Retina (tissue), 1 donor: ENCODE data around the gene IFT22.
"Not testable (repeated sequence)": the region's sequence is repeated elsewhere in the genome, so short reads cannot be mapped to it uniquely, and the experiment has no call there.

ENCODE experiments used
- DNase-seq: peaks from one replicate; pipeline ENCODE4 v3.0.0-alpha.2; 2016

IFT22 gene

DNA sequence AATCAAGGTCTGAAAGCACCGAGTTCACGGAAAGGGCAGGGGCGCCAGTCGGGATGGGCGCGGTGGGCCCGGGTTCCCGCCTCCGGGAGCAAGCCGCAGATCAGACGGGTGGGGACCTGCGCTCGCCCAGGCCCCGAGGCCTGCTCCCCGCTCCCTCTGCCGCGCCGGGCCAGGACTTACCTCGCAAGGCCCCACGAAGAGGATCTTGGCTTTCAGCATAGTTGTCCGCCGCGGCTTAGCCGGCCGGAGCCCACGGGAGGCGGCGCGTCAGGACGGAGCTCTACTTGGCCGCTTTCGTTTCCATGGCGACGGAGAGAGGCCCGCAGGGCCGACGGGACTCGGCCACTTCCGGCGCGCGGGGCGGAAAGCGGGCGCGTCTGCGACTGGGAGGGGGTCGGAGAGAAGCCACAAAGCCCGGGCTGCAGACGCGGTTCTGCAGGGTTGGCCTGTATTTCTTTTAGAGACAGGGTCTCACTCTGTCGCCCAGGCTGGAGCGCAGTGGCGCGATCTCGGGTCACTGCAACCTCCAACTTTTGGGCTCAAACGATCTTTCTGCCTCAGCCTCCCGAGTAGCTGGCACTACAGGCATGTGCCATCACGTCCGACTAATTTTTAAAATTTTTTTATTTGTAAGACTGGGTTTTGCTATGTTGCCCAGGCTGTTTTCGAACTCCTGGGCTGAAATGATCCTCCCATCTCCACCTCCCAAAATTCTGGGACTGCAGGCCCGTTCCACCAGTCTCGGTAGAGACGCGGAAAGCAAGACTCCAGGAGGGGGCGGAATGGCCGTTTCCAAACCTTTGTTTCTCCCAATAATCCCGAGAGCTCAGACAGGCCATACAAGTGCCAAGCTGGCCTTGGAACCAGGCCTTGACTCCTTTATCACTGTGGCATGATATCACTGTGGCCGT lies at the start of gene IFT22:
Gene IFT22, minus strand, starts transcription at position 322 of the 911 bp plus-strand sequence. Its CDS starts 103 bp downstream, at position 219.
- DNase-seq, result peak; percentile 98

DNA sequence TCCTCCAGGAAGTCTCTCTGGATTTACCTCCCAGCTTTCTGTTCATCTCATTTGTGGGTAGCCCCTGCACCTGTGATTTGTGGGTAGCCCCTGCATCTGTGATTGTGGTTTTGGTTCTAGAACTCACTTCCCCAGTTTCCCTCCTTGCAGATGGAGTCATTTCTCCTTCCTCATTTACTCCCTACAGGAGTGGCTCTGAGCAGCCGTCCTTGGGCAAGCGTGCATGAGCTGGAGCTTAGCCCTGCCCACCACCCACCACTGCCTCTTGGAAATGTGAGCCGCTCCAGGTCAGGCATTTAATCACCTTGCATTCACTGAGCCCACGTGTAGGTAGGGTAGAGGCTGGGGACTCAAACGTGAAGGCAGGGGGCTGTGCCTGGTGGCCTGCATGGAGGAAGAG lies 49.2 kb upstream of the IFT22 start:
- no peak for DNase-seq

DNA sequence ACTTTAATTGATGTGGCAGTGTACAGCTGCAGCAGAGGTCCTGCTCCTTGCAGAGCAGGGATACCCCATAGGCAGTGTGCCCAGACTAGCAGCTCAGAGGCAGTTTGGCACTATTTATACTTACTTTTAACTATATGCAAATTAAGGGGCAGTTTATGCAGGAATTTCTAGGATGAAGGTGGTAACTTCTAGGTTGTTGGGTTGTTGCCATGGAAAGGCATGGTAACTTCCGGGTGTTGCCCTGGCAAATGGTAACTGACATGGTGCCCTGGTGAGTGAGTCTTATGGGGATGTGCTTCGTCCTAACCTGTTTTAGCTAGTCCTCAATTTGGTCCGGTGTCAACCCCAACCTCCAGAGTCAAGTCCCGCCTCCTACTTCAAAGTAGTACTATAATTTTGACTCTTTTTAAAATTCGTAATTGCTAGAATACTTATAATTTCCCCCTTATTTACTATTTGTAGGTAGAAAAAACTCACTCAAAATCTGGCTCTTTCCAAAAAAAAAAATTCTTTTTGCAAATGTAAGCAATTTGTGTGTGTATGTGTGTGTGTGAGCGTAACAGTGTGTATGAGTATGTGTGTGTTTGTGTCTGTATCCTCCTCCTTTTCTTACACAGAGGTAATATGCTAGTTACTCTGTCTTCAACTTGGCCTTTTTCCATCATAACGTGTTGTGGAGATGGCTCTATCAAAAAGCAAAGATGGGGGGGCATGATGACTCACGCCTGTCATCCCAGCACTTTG lies 47.0 kb upstream of the IFT22 start:
- DNase-seq, result no peak

DNA sequence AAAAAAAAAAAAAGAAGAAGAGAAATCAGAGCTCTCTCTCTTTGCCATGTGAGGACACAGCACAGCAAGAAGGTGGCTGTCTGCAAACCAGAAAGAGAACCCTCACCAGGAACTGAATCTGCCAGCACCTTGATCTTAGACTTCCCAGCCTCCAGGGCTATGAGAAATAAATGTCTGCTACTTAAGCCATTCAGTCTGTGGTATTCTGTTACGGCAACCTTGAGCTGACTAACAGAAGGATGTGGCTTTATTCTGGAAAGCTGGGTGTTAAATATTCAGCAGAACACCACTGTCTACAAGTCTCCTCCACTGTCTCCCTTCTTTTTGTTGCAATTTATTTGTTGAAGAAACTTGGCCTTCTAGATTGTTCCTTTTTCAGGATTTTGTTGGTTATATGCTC lies 46.1 kb upstream of the IFT22 start:
- no peak for DNase-seq

DNA sequence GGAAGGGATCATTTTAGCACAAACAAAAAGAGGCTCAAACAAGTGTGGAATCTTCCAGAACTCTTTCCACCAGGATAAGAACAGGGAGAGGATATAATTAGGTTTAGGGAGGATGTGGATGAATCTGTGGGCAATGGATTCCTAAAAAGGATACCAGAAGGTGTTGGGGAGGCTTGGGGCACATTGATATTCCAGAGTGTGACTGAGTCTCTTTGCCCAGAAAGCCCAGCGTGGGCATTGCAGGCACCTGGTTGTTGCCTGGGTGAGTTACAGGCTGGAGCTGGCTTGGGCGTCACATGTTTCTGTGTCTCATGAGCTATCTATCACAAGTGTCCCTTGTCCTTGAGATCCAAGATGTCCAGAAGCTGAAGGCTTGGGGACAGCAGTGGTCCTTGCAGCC lies 44.3 kb upstream of the IFT22 start:
- DNase-seq, result no peak

DNA sequence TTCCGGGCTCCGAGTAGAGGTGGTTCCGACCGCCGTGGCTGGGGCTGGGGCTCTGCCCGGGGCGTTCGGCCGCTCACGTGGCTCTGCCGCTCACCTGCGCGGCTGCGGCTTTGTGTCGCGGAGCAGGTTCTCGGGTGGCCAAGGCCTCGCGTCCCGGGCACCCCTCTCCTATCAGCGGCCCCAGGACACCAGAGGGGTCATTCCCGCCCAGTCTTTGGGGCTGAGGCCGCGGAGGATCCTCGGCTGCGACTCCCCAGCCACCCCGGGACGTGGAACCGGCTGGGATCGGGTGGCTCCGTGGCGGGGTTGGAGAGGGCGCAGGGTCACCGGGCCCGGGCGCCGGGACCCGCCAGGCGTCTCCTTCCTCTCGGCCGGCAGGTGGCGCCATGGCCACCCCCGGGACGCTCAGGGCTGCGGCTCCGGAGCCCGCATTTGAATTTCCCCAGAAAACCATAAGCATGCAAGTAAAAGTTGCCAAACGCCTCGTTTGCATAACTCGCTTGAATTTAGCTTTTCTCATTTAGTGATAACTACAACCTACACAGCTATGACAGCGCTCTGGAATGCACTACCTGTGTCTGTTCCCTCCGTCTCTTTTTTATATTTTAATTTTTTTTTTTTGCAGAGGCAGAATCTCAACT lies 42.2 kb upstream of the IFT22 start:
- DNase-seq, result peak; percentile 94

DNA sequence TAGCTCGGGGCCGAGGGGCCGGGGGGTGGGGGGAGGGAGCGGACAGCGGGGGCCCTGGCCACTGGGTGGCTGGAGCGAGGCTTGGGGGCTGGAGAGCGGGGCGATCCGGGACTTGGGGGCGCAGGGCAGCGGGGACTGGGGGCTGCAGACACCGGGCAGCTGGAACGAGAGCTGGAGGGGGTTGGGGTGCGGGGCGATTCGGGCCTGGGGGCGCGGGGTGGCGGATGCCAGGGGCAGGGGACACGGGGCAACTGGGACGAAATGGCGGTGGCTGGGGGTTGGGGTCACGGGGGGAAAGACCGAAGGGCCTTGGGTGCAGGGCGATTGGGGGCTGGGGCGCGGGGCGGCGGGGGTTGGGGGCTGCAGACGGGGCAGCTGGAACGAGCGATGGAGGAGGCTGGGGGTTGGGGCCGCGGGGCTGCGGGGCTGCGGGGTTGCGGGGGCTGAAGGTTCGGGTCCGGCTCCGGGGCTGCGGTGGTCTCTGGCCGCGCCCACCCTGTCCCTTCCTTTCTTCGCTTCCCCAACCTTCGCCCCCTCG lies 41.7 kb upstream of the IFT22 start:
- DNase-seq, result no peak

DNA sequence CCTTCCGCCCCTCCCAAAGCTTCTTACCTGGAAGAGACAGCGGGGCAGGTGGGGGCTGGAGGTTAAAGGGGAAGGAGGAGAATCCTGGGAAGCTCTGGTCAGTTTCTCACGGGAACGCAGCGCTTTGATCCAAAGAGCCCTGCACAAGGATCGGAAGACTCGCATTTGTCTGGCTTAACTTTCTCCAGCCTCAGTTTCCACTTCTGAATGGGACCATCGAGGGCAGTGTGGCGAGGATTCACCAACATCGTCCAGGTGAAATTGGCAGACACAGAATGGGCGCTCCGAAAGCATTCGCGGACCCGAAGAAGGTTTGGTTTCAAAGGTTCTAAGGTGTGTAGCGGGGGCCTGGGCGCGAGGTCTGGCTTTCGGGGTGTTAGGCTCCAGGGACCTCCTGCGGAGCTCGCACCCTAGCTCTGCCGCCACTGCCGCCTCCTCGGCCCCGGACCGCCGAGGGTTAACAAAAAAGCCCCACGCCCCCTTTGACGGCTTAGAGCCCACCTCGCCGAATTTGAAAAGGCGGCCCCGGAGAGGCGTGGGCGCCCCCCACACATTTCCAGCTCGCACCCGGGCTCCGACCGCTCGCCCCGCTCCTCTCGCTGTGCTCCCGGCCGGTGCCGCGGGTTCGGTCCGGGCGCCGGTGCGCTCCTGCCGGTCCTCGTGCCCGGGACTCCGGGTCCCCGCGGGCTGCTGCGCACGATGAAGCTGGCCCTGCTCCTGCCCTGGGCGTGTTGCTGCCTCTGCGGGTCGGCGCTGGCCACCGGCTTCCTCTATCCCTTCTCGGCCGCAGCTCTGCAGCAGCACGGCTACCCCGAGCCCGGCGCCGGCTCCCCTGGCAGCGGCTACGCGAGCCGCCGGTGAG lies 41.0 kb upstream of the IFT22 start, which contains the start of gene COL26A1:
Gene COL26A1, plus strand, starts transcription at position 542 of the 862 bp plus-strand sequence. Its CDS starts 158 bp downstream, at position 700.
- peak; percentile 80 for DNase-seq

DNA sequence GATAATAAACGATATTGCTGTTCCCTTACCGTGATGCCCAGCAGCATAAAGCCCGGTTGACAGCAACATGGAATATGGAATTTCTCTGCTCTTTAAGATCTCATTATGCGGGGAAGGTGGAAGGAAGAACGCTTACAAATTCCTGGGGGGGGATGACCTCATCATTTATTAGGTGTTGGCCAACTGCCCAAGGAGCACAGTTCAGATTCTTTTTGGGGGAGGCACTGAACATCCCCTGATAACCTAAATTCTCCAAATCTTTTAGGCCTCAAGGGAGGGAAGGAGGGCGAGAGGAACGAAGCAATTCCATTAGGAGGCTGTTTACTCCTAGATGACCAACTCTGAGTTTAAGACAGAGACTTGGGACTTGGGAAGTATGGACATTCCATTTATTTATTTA lies 35.8 kb upstream of the IFT22 start:
- DNase-seq, result no peak

DNA sequence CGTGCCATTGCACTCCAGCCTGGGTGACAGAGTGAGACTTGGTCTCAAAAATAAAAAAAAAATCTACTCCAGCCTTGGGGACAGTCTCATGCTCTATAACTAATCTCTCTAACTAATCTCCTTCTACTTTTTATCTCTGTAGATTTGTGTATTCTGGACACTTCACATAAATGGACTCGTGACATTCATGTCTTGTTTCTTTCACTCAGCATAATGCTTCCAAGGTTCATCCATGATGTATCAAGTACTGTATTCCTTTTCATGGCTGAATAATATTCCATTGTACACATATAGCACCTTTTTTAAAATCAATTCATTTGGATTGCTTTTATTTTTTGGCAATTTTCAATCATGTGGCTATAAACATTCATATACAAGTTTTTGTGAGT lies 31.3 kb upstream of the IFT22 start:
- no peak for DNase-seq

DNA sequence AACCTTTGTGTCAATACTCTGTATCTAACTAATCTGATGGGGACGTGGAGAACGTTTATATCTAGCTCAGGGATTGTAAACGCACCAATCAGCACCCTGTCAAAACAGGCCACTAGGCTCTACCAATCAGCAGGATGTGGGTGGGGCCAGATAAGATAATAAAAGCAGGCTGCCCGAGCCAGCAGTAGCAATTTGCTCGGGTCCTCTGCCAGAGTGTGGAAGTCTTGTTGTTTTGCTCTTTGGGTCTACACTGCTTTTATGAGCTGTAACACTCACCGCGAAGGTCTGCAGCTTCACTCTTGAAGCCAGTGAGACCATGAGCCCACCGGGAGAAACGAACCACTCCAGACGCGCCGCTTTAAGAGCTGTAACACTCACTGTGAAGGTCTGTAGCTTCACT lies 27.7 kb upstream of the IFT22 start:
- not testable (repeated sequence) for DNase-seq

DNA sequence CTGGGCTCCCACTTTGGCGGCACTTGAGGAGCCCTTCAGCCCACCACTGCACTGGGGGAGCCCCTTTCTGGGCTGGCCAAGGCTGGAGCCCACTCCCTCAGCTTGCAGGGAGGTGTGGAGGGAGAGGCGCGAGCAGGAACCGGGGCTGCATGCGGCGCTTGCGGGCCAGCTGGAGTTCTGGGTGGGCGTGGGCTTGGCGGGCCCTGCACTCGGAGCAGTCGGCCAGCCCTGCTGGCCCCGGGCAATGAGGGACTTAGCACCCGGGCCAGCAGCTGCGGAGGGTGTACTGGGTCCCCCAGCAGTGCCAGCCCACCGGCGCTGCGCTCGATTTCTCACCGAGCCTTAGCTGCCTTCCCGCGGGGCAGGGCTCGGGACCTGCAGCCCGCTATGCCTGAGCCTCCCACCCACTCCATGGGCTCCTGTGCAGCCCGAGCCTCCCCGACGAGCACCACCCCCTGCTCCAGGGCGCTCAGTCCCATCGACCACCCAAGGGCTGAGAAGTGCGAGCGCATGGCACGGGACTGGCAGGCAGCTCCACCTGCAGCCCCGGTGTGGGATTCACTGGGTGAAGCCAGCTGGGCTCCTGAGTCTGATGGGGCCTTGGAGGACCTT lies 26.9 kb upstream of the IFT22 start:
- DNase-seq, result not testable (repeated sequence)

DNA sequence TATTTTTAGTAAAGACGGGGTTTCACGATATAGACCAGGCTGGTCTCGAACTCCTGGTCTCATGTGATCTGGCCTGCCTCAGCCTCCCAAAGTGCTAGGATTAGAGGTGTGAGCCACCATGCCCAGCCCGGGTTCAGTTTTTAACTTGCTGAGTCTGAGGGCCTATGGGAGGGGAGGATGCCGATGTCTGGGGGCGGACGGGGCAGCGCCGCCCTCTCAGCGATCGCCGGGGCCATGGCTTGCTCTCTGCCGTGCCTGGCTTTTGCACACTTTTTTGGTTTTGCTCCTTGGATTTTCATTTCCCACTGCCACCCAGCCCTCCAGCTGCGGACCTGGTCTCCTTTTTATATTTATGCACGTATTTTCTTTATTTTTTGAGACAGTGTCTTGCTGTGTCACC lies 25.9 kb upstream of the IFT22 start:
- DNase-seq, result no peak

DNA sequence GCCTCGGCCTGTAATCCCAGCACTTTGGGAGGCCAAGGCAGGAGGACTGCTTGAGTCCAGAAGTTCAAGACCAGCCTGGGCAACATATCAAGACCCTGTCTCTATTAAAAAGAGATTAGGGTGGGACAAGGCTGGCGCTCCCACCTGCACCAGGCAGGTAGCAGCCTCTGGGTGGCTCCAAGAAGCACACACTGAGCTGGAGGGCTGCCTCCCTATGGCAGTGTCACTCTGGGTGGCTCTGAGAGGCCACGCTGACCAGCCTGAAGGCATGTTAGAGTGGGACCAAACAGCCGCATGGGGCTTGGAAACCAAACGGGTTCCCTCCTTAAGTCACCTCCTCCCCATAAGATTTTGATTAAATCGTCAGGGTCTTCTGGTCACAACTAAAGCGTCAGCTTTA lies 21.3 kb upstream of the IFT22 start:
- DNase-seq, result no peak

DNA sequence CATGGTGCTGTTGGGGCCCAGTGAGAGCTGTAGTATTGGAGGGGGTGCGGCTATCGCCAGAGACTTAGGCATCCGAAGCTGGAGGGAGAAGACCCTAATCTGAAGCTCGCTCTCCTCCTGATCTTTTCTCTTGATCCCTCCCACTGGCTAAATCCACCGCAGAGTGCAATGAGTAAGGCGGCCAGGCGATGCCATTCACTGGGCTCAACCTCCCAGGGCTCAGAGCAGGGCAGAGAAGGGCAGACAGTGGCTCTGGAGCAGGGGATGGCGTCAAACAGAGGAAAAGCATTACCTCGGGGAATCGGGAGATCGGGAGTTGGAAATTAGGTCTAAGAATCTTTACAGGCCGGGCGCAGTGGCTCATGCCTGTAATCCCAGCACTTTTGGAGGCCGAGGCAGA lies 18.8 kb upstream of the IFT22 start:
- no peak for DNase-seq

DNA sequence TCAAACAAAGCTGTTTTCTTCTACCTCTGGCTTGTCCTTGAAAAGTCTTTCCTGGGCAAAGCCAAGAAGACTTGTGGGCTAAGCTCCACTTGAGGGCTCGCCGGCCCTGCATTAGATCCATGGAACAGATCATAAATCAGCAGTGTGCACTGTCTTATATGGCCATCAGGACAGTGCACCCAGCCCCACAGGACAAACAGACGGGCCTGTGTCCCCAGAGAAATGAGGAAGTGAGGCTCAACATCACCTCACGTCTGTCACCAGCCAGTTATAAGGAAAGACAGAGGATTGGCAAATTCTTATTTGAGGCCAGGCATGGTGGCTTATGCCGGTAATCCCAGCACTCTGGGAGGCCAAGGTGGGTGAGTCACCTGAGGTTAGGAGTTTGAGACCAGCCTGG lies 12.3 kb upstream of the IFT22 start:
- no peak for DNase-seq

DNA sequence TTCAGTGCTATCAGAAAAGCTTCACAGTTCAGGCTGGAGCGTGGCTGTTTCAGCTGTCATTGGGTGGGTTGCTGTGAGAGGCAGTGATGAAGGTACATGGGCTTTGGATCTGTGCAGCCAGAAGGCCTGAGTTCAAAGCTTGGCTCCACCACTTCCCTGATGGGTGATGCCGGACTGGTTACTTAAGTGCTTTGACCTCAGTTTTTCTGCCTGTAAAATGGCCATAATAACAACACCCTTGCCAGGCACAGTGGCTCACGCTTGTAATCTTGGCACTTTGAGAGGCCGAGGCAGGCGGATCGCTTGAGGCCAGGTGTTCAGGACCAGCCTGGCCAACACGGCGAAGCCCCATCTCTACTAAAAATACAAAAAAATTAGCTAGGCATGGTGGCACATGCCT lies 10.4 kb upstream of the IFT22 start:
- no peak for DNase-seq

DNA sequence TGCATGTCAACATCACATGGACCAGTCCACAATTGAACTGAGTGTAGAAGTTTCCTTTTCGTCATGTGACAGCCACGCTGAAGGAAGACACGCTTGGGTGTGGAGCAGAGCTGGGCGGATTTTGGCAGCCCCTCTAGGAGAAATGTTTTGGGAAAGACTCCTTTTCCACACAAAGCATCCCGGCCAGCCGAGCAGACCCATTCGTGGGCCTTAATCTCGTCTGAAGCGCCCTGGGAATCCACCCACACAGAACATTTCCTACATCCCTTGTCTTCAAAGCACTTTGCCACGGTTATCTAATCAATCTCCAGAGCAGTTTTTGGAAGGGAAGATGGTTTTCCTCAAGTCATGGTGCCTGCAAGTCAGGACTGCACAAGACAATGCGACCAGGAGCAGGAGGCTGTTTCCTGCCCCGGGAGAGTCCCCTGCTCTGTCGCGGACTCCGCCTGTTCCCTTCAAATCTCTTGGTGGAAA lies 8.4 kb upstream of the IFT22 start:
- no peak for DNase-seq

DNA sequence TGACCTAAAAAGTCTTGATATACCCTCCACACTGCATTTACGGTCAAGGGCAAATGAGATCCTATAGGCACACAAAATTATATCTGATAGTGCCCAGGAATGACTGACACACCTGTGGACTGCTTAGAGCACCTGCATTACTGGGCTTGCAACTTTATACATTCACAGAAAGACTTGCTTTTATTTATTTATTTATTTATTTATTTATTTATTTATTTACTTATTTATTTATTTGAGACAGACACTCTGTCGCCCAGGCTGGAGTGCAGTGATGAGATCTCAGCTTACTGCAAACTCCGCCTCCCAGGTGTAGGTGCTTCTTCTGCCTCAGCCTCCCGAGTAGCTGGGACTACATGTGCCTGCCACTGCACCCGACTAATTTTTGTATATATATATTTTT lies 6.5 kb upstream of the IFT22 start:
- DNase-seq, result no peak

DNA sequence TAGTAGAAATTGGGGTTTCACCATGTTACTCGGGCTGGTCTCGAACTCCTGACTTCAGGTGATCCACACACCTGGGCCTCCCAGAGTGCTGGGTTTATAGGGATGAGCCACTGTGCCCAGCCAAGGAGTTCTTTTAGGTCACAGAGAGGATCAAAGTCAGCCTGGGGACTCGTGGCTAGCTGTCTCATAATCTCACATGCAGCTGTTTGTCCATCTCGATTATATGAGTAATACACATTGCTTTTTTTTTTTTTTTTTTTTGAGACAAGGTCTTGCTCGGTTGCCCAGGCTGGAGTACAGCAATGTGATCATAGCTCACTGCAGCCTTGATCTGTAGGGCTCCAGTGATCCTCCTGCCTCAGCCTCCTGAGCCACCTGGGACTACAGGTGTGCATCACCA lies 2.2 kb downstream of the IFT22 start:
- no peak for DNase-seq

DNA sequence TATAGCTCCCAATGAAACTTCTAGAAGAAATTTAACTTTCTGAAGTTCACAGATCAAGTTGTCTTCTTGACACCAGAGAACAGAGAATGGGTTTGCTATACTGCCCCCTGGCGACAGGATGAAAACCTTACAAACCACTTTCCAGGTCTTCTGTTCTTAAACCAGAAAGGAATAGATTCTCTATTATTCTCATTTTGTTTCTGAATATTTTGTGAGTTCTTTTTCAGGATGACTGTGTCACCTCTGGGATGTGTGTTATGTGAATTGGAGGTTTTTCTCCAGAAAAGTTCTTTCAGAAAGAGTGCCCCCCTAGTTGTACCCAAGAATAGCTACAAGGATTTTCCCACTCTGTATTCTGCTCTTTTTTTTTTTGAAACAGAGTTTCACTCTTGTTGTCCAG lies 6.3 kb downstream of the IFT22 start:
- DNase-seq, result peak; percentile 15
